Stimulated activated naive CD4-positive, alpha-beta T cell treated with Interleukin-2 at 50 U/mL for 16 hours (primary cell): ENCODE data around the gene KCNJ13.
"Not testable (repeated sequence)": the region's sequence is repeated elsewhere in the genome, so short reads cannot be mapped to it uniquely, and the experiment has no call there.

Source experiments
- DNase-seq: peaks from one replicate; lab custom pipeline; 2025; lab: John Stamatoyannopoulos, UW

Gene KCNJ13

GRCh38 chr2:232761301-232761907 is 15.0 kb downstream of the KCNJ13 start:
- no peak for DNase-seq

- no peak for DNase-seq
These were observed 18.5 kb downstream of the KCNJ13 start for GRCh38 chr2:232757905-232758304.

GRCh38 chr2:232750135-232750671 is 26.2 kb downstream of the KCNJ13 start:
- DNase-seq = no peak

- DNase-seq = no peak
These were observed 27.0 kb downstream of the KCNJ13 start for GRCh38 chr2:232749331-232749730.

GRCh38 chr2:232748038-232748437 is 28.3 kb downstream of the KCNJ13 start:
- no peak for DNase-seq

GRCh38 chr2:232744963-232745362 is 31.4 kb downstream of the KCNJ13 start:
- no peak for DNase-seq

GRCh38 chr2:232741972-232742371 is 34.4 kb downstream of the KCNJ13 start:
- DNase-seq = no peak

- no peak for DNase-seq
These were observed 35.1 kb downstream of the KCNJ13 start for GRCh38 chr2:232741294-232741693.

- no peak for DNase-seq
These were observed 44.9 kb downstream of the KCNJ13 start for GRCh38 chr2:232731470-232731869.

GRCh38 chr2:232728785-232729184 is 47.6 kb downstream of the KCNJ13 start:
- DNase-seq = no peak

- no peak for DNase-seq
These were observed 53.3 kb downstream of the KCNJ13 start for GRCh38 chr2:232723027-232723426.

GRCh38 chr2:232721882-232722281 is 54.5 kb downstream of the KCNJ13 start:
- no peak for DNase-seq

- no peak for DNase-seq
These were observed 55.1 kb downstream of the KCNJ13 start for GRCh38 chr2:232721261-232721660.

- DNase-seq = not testable (repeated sequence)
These were observed 56.3 kb downstream of the KCNJ13 start for GRCh38 chr2:232720056-232720455.
